SIG-M5 treated with dmso at 0.1 percent for 504 hours (cell line): Measurements from ENCODE around the gene SNRNP70.
A peak's percentile ranks its signal among the peaks of the same experiment; 100 is the strongest.
"Not testable (repeated sequence)": the region's sequence is repeated elsewhere in the genome, so short reads cannot be mapped to it uniquely, and the experiment has no call there.

Experiments used
- DNase-seq: peaks from one replicate; lab custom pipeline; 2025; ENCODE audit not compliant: unreplicated experiment; lab: John Stamatoyannopoulos, UW

SNRNP70 gene, protein sequence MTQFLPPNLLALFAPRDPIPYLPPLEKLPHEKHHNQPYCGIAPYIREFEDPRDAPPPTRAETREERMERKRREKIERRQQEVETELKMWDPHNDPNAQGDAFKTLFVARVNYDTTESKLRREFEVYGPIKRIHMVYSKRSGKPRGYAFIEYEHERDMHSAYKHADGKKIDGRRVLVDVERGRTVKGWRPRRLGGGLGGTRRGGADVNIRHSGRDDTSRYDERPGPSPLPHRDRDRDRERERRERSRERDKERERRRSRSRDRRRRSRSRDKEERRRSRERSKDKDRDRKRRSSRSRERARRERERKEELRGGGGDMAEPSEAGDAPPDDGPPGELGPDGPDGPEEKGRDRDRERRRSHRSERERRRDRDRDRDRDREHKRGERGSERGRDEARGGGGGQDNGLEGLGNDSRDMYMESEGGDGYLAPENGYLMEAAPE

GRCh38 chr19:49085020-49085867 is at the start of gene SNRNP70:
TSS of gene SNRNP70 (plus strand) at chr19:49085451. CDS start at chr19:49086415, 964 bp downstream.
- peak; percentile 98 for DNase-seq

- not testable (repeated sequence) for DNase-seq
Observed at GRCh38 chr19:49036815-49037214, 48.4 kb upstream of the SNRNP70 start, which contains the start of gene CGB1. TSS of gene CGB1 (minus strand) at chr19:49036895. CDS start at chr19:49036711, 184 bp downstream.

DNA sequence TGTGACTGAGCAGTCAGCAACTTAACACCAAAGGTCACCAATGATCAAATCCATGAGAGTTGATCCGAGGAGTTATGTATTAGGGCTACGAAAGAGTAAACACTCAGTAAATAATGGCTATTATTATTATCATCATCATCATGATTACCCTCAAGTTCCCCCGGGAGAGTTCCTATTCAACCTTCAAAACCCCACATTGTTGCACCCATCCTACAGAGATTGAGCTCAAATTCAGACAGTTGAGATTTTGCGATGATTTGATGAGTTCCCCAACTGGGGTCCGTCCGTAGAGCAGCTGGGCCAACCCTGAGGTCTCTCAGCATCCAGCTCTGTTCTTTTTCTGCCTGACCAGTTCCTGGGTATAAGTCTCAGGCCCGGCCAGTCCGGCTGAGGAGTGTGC is 47.1 kb upstream of the SNRNP70 start:
- DNase-seq = not testable (repeated sequence)

DNA sequence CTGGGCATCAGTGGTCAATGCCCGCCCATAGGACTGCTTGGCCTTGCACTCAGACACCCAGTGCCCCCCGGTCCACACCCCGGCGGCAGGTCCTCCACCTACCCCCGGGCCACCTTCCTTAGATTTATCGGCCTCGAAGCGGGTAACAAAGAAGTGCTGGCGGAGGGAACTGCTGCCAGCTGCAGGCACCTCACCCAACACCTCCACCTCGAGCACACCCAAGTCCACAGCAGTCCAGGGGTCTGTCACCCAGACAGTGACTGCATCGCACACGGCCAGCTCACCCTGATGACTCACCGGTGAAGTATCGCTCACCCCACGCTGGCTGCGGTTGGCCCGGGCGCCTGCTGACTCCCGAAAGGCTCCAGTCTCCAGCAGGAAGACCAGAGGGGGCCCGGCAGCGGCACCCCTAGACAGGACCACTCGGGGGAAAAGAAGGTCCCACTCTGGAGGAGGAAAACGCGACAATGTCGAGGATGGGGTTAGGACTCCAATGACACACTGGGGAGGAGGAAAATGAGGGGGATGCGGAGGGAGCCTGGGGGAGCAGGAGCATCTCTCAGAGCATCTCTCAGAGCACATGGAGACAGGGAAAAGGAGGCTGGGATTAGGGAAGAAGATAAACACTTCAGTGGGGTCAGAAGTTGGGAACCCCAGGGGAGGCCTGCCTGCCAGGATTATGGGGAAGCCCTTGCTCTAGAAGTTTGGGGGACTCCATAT is 46.5 kb upstream of the SNRNP70 start:
- DNase-seq = not testable (repeated sequence)

GRCh38 chr19:49039736-49040135 is 45.5 kb upstream of the SNRNP70 start:
- not testable (repeated sequence) for DNase-seq

GRCh38 chr19:49042177-49042576 is 43.1 kb upstream of the SNRNP70 start:
- DNase-seq = no peak

GRCh38 chr19:49042666-49043065 is 42.6 kb upstream of the SNRNP70 start:
- not testable (repeated sequence) for DNase-seq

GRCh38 chr19:49043548-49043947 is 41.7 kb upstream of the SNRNP70 start, which contains the start of gene CGB5:
TSS of gene CGB5 (plus strand) at chr19:49043848. CDS start at chr19:49044210, 362 bp downstream.
- DNase-seq = not testable (repeated sequence)

DNA sequence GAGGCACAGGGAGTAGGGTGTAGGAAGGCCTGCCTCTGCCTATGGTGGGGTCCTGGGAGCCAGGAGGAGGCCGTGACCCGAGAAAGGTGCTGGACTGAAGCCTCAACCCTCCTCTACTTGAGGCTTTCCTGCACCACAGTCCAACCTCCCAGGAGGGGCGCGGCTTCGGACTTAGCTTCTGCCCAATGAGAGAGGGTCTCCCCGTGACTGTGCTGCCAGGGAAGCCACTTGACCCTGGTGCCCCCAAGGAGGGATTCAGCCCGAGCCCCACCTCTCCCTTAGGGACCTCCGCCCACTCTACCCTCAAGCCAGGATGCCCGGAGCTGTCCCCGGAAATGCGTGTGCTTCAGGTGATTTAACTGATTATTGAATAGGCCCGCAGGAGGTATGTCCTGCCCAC is 36.2 kb upstream of the SNRNP70 start, which contains the start of gene CGB8:
TSS of gene CGB8 (minus strand) at position 101 of the 400 bp plus-strand sequence. CDS start 372 bp downstream, outside the sequence.
- DNase-seq = not testable (repeated sequence)

GRCh38 chr19:49049834-49050233 is 35.4 kb upstream of the SNRNP70 start:
- DNase-seq = not testable (repeated sequence)

DNA sequence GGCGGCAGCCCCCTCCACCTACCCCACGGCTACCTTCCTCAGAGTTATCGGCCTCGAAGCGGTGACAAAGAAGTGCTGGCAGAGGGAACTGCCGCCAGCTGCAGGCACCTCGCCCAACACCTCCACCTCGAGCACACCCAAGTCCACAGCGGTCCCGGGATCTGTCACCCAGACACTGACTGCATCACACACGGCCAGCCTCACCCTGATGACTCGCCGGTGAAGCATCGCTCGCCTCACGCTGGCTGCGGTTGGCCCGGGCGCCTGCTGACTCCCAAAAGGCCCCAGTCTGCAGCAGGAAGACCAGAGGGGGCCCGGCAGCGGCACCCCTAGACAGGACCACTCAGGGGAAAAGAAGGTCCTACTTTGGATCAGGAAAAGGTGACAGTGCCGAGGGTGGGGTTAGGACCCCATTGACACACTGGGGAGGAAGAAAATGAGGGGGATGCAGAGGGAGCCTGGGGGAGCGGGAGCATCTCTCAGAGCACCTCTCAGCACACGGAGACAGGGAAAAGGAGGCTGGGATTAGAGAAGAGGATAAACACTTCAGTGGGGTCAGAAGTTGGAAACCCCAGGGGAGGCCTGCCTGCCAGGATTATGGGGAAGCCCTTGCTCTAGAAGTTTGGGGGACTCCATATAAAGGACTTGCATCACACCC is 34.7 kb upstream of the SNRNP70 start:
- not testable (repeated sequence) for DNase-seq

- DNase-seq = no peak
Observed at GRCh38 chr19:49056101-49056901, 28.9 kb upstream of the SNRNP70 start.

DNA sequence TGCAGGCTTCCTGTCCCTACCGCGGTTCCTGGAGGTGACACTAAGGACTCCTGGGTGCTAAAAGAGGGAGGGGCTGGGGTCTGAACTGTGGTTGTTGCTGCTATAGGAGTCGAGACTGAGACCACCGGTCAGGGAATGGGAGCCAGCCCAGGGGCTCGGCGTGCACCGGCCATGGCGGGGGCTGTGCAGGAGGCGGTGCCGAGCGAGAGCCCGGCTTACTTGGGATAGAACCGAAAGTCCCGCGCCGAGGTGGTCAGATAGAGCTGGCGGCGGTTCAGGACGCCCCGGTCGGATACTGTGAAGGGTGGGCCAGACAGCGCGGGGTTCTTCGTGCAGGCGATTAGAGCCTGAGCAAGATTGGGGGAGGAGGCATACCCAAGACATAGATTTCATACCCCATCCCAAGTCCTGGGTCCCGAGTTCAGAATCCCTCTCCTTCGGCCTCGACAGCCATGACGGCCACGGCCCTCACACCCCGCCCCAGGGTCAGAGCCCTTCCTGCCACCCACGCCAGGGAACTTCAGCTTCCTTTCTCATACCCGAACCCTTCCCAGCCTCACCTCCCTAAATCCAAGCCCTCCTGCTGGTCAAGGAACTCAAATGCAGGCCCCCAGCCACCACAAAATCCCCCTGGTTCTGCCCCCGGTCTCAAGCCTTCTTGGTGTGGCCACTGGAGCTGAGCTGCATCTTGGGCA is 28.2 kb upstream of the SNRNP70 start:
- not testable (repeated sequence) for DNase-seq

GRCh38 chr19:49057636-49058234 is 27.5 kb upstream of the SNRNP70 start, which contains the start of gene CGB7:
TSS of gene CGB7 (minus strand) at chr19:49057749. CDS start at chr19:49055375, 2,374 bp downstream.
- no peak for DNase-seq

DNA sequence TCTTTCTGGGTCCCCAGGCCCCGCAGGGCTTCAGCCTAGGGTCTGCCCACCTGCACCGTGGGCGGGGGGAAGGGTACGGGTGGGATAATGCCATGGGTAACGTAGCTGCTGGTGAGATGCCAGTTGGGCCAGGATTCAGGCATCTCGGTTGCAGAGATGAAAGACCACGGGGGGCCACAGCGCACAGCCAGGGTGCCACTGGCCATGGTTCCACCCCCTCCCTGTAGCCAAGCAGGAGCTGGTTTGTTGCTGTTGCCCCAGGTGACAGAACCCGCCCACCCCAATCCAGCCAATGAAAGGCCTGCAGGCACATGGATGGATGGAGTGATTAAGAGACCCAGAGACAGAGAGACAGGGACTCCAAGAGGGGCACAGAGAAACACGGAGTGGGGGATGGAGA is 26.7 kb upstream of the SNRNP70 start:
- DNase-seq = no peak

DNA sequence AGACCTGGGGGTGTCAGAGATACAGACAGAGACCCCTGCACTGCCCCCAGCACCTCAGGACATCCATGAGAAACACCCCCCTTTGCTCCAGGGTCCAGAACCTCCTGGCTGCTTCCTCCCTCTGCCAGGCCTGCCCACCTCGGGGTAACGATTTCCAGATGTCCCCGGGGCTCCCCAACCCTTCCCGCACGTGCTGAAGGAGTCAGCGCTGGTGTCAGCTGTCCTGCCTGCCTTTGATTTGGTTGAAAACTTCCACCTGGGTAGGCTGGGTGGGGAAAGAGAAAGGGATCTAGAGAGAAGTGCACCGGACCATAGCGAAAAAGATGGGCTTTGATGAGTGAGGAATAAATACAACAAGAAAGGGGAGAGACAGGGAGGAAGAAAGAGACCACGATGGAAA is 26.2 kb upstream of the SNRNP70 start:
- no peak for DNase-seq

- no peak for DNase-seq
Observed at GRCh38 chr19:49061000-49061399, 24.3 kb upstream of the SNRNP70 start.

DNA sequence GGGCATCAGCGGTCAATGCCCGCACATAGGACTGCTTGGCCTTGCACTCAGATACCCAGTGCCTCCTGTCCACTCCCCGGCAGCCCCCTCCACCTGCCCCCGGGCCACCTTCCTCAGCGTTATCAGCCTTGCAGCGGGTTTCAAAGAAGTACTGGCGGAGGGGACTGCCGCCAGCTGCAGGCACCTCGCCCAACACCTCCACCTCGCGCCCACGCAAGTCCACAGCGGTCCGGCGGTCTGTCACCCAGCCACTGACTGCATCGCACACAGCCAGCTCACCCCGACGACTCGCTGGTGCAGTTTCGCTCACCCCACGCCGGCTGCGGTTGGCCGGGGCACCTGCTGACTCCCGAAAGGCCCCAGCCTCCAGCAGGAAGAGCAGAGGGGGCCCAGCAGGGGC is 23.8 kb upstream of the SNRNP70 start:
- no peak for DNase-seq
